HG02623 (cell line): ENCODE results near the gene OR10G4.
"Not testable (repeated sequence)": the region's sequence is repeated elsewhere in the genome, so short reads cannot be mapped to it uniquely, and the experiment has no call there.

Experiments used
- ATAC-seq: cut with Tn5 transposase; IDR thresholded peaks from one replicate; pipeline ENCODE4 v1.9.1; 2021; ENCODE audit warnings: moderate library complexity; ENCODE audit not compliant: unreplicated experiment

Gene OR10G4

GRCh38 chr11:124012697-124013096, at the start of gene OR10G4:
TSS of gene OR10G4 (plus strand) at chr11:124012997. CDS start at chr11:124015575, 2,578 bp downstream.
- ATAC-seq = no peak

GRCh38 chr11:123973816-123974215, 39.0 kb upstream of the OR10G4 start:
- no peak for ATAC-seq

- no peak for ATAC-seq
These were observed 35.8 kb upstream of the OR10G4 start for GRCh38 chr11:123976770-123977560.

DNA sequence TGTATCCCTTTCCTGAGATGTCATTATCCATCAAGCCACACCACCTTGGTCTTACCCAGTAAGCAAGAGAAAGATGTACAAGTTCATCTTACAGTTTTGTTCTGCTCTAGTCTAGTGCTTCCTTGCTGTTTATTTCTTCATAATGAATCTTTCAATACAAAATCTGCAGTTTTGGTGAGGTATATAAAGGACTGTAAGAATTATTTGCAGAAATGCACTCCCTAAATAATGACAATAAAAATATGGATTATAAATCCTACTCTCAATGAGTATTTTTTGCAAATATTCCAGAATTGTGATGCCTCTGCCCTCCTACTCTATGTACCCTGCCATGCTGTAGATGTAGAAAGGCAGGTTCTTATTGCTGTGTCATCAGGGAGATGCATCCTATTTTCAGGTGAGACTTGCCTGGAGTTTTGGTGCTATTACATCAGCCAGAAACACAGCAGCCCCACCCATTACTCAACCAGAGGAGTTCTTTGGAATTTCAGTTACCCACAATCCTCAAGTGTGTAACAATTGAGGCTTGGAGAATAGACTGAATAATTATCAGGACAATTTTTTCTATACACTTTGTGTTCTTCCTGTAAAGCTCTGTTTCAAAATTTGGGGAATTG, 35.0 kb upstream of the OR10G4 start, which contains the start of gene OR10S1:
Gene OR10S1, minus strand, starts transcription at position 51 of the 617 bp plus-strand sequence. CDS start 117 bp downstream, outside the sequence.
- ATAC-seq = no peak

DNA sequence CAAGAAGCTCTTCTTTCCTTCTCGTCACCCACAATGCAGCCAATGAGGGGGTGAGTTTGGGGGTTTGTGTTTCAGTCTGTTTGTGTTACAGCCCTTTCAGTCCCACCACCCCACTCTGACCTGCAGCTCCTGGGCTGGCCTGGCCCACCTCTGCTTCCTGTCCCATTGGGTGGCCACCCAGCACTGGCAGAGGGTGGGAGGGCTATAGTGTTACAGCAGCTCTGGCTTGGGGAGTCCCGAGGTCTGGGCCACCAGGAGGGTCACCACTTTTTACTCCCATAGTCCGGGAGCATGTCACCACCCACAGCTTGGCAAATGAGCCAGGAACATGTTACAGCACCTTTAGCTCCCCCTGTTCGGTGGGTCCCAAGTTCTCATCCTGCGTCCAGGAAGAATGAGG, 33.5 kb upstream of the OR10G4 start:
- ATAC-seq = no peak

DNA sequence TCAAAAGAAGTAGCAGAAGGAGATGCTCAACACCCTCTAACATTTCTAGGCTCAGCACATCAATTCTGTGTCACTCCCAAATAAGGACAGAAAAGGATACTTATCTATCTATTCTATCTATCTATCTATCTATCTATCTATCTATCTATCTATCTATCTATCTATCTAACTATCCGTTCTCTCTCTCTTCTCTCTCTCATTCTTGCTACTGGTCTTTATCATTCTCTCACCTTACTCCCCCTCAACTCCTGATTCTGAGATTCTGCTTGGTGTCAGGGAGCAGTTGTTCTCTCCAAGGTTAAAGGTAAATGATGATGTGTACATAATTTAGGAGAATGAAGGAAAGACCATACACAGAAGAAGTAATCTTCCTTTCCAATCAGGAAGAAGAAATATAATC, 17.7 kb upstream of the OR10G4 start, which contains the start of gene OR10G6:
Gene OR10G6, minus strand, starts transcription at position 43 of the 400 bp plus-strand sequence. Its CDS starts 0 bp downstream, at position 43.
- ATAC-seq = no peak

DNA sequence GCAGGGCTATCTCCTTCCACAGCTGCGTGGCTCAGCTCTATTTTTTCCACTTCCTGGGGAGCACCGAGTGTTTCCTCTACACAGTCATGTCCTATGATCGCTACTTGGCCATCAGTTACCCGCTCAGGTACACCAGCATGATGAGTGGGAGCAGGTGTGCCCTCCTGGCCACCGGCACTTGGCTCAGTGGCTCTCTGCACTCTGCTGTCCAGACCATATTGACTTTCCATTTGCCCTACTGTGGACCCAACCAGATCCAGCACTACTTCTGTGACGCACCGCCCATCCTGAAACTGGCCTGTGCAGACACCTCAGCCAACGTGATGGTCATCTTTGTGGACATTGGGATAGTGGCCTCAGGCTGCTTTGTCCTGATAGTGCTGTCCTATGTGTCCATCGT, 3.0 kb downstream of the OR10G4 start:
- ATAC-seq = not testable (repeated sequence)

GRCh38 chr11:124026498-124026897, 13.7 kb downstream of the OR10G4 start, which contains the start of gene OR10G8:
TSS of gene OR10G8 (plus strand) at chr11:124026798. CDS start at chr11:124029623, 2,825 bp downstream.
- no peak for ATAC-seq

DNA sequence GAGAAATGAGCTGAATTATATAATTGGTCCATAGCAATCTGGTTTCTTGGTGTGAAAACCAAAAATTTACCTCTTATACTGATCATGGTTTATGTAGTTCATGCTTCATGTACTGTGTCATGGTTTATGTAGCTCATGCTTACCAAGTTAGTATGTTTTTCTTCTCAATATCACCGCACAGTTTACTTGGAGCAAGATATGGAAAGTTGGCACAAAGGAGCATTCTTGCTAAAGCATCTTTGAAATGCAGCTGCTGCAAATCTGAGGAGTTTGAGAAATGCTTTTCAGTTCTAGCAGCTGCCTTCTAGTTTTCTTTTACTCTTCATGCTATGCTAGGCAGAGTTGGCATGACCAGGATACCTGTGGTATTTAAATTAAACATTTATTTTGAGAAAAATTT, 23.9 kb downstream of the OR10G4 start:
- ATAC-seq = no peak

DNA sequence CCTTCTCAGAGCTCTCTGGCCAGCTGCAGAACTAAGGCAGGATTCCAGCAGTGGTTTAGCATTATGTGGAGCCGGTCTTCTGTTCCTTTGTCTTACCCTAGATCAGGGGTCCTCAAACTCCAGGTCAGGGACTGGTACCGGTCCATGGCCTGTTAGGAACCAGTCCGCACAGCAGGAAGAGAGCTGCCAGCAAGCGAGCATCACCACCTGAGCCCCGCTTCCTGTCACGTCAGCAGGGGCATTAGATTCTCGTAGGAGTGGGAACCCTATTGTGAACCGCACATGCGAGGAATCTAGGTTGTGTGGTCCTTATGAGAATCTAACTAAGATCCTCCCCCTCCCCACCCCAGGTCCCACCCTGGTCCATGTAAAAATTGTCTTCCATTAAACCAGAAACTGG, 26.8 kb downstream of the OR10G4 start:
- no peak for ATAC-seq

- ATAC-seq = no peak
These were observed 28.5 kb downstream of the OR10G4 start, which contains the start of gene OR10G7 for GRCh38 chr11:124041254-124041653. TSS of gene OR10G7 (minus strand) at chr11:124041325. CDS start at chr11:124039001, 2,324 bp downstream.

GRCh38 chr11:124043420-124043819, 30.6 kb downstream of the OR10G4 start:
- ATAC-seq = no peak

GRCh38 chr11:124050748-124051147, 38.0 kb downstream of the OR10G4 start:
- no peak for ATAC-seq

- ATAC-seq = no peak
These were observed 40.2 kb downstream of the OR10G4 start for GRCh38 chr11:124052966-124053365.
